ENCODE results near the gene LOXL3. TPM values are rescaled to one million over a fixed set of nuclear protein-coding genes. Genes with fewer than 3 reads are reported as not detected.

LOXL3 gene
- total RNA-seq, 1 experiment from 2014 or later, result 4.1 TPM

DNA sequence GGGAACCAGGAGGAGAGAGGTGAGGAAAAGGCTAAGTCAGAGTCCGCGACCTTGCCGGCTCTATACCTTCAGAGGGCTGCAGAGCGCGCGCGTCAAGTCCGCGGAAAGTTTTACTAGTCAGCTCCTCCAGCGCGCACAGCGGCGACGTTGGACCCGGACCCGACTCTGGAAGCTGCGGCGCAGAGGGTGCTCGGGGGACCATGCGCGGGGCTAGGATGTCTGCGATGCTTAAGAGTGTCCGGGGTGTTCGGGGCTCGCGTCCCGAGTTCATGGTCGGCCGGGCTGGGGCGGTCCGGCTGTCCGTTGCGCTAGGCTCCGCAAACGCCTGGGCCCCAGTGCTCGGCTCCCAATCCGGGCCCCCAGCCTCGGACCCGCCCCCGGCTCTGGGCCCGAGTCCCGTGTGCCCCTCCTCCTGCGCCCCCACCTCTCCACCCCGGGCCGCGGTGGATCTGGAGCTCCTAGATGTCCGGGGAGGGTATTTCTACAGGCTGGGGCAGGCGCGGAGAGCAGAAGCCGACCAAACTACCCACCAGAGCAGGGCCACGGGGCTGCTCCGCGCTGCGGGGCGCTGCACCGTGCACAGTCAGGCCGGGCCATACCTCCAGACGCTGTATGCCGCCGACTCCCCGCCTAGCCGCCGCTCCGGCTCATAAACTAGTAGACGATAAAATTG, 54.3 kb downstream of the LOXL3 start, which contains the start of gene LBX2:
Gene LBX2, minus strand, starts transcription at position 337 of the 673 bp plus-strand sequence. Its CDS starts 66 bp downstream, at position 271.
- ChIA-PET POLR2A (no interaction called here), RAD21 (ENCODE audit: low non-redundant PET in 1 of 2, low total read pairs in 2 of 2, uncharacterized antibody in 2 of 2, unreplicated experiment in 2 of 2) (no interaction called here), CTCF (no interaction called here)
- H3K4me1 ChIP-seq (ENCODE audit: control insufficient read depth in 1 of 2, insufficient read depth in 2 of 2, low read length in 2 of 2), result peaks cover 16 to 34% of the 10 kb centered on the region in 2 experiments
- no peak within 1 kb of the TSS for H3K4me2 ChIP-seq (ENCODE audit: low read length)
- H3K9me3 ChIP-seq (ENCODE audit: control insufficient read depth in 1 of 2, insufficient read depth in 1 of 2, low read depth in 1 of 2, low read length in 2 of 2), result no peaks in the 10 kb centered on the region
- no peak within 1 kb of the TSS for H3K4me3 ChIP-seq (replicated peaks in 1 of 2; ENCODE audit: low read depth in 1 of 2, low read length in 2 of 2)
- no peak within 1 kb of the TSS for H3K9ac ChIP-seq (ENCODE audit: low read length)
- no peaks in the 10 kb centered on the region for H3K36me3 ChIP-seq (ENCODE audit: control insufficient read depth in 1 of 2, insufficient read depth in 2 of 2, low read length in 2 of 2)
- intact Hi-C loops (cut with micrococcal nuclease), result no loop called here
- TF ChIP-seq YY1 (IDR thresholded peaks at IDR 0.05; ENCODE audit: extremely low read depth, insufficient replicate concordance, low read depth, low read length) (no peak), JUND (IDR thresholded peaks at IDR 0.05) (no peak), TCF7L2 (IDR thresholded peaks at IDR 0.05; ENCODE audit: borderline replicate concordance, extremely low read depth, insufficient read depth, insufficient read length) (no peak), SIN3A (IDR thresholded peaks at IDR 0.05; ENCODE audit: low read depth) (no peak), ELF1 (IDR thresholded peaks at IDR 0.05; ENCODE audit: borderline replicate concordance, low read depth) (no peak), RAD21 (IDR thresholded peaks at IDR 0.05; ENCODE audit: low read depth) (no peak), POLR2A (IDR thresholded peaks at IDR 0.05; ENCODE audit: borderline replicate concordance, extremely low read depth, insufficient read depth, insufficient read length) (no peak), EGR1 (IDR thresholded peaks at IDR 0.05; ENCODE audit: low read depth) (no peak), POLR2AphosphoS5 (IDR thresholded peaks at IDR 0.05; ENCODE audit: low read depth, low read length) (no peak)
- TF ChIP-seq, protein P1, sequence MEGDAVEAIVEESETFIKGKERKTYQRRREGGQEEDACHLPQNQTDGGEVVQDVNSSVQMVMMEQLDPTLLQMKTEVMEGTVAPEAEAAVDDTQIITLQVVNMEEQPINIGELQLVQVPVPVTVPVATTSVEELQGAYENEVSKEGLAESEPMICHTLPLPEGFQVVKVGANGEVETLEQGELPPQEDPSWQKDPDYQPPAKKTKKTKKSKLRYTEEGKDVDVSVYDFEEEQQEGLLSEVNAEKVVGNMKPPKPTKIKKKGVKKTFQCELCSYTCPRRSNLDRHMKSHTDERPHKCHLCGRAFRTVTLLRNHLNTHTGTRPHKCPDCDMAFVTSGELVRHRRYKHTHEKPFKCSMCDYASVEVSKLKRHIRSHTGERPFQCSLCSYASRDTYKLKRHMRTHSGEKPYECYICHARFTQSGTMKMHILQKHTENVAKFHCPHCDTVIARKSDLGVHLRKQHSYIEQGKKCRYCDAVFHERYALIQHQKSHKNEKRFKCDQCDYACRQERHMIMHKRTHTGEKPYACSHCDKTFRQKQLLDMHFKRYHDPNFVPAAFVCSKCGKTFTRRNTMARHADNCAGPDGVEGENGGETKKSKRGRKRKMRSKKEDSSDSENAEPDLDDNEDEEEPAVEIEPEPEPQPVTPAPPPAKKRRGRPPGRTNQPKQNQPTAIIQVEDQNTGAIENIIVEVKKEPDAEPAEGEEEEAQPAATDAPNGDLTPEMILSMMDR (IDR thresholded peaks at IDR 0.05 in 2 of 3, conservative IDR thresholded peaks at IDR 0.05 in 1 of 3; ENCODE audit: borderline replicate concordance in 1 of 3, insufficient read depth in 1 of 3, low read depth in 2 of 3, low read length in 2 of 3), result no peak
- no TSS peak for BruUV-seq (replicated peaks)
- H3K27ac ChIP-seq (ENCODE audit: low read depth, low read length), result no peak within 1 kb of the TSS
- H3K27me3 ChIP-seq (ENCODE audit: insufficient read depth, low read length), result no peaks in the 10 kb centered on the region
- H2AFZ ChIP-seq (ENCODE audit: low read depth, low read length, poor library complexity, severe bottlenecking), result no peak within 1 kb of the TSS
- DNase-seq (ENCODE audit: low read depth, low spot score) (no peak), ATAC-seq (no peak)
- no peaks in the 10 kb centered on the region for H4K20me1 ChIP-seq (ENCODE audit: insufficient read depth)
- no peaks in the 10 kb centered on the region for H3K79me2 ChIP-seq (ENCODE audit: insufficient read depth, low read length)
- H3K9me2 ChIP-seq (ENCODE audit: insufficient read depth), result no peaks in the 10 kb centered on the region
